ENCODE results near the gene MEGF8.

MEGF8 gene

GRCh38 chr19:42284066-42284501, 41.4 kb upstream of the MEGF8 start:
- DNase-seq (ENCODE audit: low read depth): no peak
- no peak for TF ChIP-seq CTCF (IDR thresholded peaks at IDR 0.05; ENCODE audit: control insufficient read depth, extremely low read depth, insufficient read depth)
- H3K4me3 ChIP-seq (ENCODE audit: low read depth, low read length): no peak overlapping the region

DNA sequence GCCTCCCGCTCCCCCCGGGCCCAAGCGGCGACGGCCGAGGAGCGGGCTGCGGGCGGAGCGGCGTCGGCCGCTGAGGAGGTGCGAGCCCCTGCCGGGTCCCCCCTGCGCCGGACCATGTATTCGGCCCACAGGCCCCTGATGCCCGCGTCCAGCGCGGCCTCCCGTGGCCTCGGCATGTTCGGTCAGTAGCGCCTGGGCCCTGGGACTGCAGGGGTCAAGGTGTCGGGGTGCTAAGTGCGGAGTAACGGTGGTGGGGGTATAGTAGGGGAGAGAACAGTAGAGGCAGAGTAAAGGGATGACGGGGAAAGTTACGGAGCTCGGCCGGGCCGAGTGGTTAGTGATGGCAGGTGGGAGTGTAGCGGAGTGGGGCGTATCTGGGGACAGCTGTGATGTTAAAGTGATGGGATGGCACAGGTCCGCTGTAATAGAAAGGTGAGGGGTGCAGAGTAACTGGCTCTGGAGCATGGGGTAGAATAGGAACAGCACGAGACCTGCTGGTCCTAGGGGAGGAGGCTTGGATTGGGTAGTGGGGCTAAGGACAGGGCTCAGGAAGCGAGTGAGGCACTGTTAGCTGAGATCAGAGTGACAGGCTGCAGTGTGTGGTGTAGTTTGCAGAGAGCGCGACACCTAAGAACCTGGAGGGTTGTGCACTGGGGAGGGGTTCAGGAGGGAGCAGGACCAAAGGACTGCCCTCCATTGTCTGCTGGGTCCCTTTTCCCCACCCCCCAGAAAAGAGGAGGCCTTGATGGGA, 40.7 kb upstream of the MEGF8 start:
- peak overlapping the region; percentile 57 for H3K4me3 ChIP-seq (ENCODE audit: low read depth, low read length)
- TF ChIP-seq CTCF (IDR thresholded peaks at IDR 0.05; ENCODE audit: control insufficient read depth, extremely low read depth, insufficient read depth): no peak
- no peak for DNase-seq (ENCODE audit: low read depth)

- no peak for DNase-seq (ENCODE audit: low read depth)
- TF ChIP-seq CTCF (IDR thresholded peaks at IDR 0.05; ENCODE audit: control insufficient read depth, extremely low read depth, insufficient read depth): no peak
- peak overlapping the region; percentile 57; the same call in 1 of the 2 replicates for H3K4me3 ChIP-seq (ENCODE audit: low read depth, low read length)
Measured at GRCh38 chr19:42285541-42285941, 39.9 kb upstream of the MEGF8 start.

GRCh38 chr19:42285988-42286348, 39.5 kb upstream of the MEGF8 start:
- no peak for DNase-seq (ENCODE audit: low read depth)
- no peak overlapping the region for H3K4me3 ChIP-seq (ENCODE audit: low read depth, low read length)
- no peak for TF ChIP-seq CTCF (IDR thresholded peaks at IDR 0.05; ENCODE audit: control insufficient read depth, extremely low read depth, insufficient read depth)

DNA sequence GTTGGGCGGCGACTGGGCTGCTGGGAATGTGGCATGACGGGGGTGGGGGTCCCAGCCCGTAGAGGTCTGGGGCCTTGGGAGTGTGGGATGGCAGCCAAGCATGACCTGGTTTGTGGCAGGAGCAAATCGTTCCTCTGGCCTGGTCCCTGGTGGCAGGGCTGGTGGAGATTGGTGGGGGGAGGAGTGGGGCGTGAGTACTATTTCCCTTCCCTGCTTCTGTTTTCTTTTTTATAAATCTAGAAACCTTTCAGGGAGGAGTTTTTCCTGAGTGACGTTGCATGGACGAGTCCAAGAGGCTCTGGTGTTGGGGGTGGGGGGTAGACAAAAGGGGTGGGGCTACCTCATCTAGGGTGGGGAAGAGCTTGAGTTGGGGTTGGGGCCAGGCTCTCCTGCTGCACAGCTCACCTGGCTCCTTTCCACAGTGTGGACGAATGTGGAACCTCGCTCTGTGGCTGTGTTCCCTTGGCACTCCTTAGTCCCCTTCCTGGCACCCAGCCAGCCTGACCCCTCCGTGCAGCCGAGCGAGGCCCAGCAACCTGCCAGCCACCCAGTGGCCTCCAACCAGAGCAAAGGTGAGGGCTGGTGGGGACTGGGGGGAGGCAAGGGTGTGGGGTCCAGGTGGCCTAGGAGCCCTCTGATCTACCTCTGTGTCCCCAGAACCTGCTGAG, 39.0 kb upstream of the MEGF8 start:
- no peak for DNase-seq (ENCODE audit: low read depth)
- no peak overlapping the region for H3K4me3 ChIP-seq (ENCODE audit: low read depth, low read length)
- TF ChIP-seq CTCF (IDR thresholded peaks at IDR 0.05; ENCODE audit: control insufficient read depth, extremely low read depth, insufficient read depth): no peak

DNA sequence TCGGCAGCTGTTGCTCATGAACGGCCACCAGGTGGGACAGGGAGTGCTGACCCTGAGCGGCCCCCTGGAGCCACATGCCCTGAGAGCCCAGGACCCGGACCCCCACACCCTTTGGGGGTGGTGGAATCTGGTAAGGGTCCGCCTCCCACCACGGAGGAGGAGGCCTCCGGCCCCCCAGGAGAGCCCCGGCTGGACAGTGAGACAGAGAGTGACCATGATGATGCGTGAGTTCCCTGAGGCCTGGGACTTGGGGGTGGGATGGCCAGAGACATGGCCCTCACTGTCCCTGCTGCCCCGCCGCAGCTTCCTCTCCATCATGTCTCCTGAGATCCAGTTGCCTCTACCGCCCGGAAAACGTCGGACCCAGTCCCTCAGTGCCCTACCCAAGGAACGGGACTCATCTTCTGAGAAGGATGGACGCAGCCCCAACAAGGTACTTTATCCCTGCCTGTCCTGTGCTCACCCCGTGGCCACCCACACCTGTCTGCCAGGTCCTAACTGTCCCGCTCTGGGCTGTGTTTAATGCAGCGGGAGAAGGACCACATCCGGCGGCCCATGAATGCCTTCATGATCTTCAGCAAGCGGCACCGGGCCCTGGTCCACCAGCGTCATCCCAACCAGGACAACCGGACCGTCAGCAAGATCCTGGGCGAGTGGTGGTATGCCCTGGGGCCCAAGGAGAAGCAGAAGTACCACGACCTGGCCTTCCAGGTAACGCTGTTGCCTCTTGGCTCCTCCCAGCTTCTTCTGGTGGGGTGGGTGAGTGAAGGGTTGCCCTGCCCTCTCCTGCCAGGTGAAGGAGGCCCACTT, 38.2 kb upstream of the MEGF8 start:
- TF ChIP-seq CTCF (IDR thresholded peaks at IDR 0.05; ENCODE audit: control insufficient read depth, extremely low read depth, insufficient read depth): no peak
- H3K4me3 ChIP-seq (ENCODE audit: low read depth, low read length): no peak overlapping the region
- no peak for DNase-seq (ENCODE audit: low read depth)
